GM21515 (cell line): ENCODE data around the gene KLHDC3.

Experiments
- ATAC-seq: cut with Tn5 transposase; IDR thresholded peaks from one replicate; pipeline ENCODE4 v1.9.1; 2021; ENCODE audit not compliant: unreplicated experiment

Gene KLHDC3, protein sequence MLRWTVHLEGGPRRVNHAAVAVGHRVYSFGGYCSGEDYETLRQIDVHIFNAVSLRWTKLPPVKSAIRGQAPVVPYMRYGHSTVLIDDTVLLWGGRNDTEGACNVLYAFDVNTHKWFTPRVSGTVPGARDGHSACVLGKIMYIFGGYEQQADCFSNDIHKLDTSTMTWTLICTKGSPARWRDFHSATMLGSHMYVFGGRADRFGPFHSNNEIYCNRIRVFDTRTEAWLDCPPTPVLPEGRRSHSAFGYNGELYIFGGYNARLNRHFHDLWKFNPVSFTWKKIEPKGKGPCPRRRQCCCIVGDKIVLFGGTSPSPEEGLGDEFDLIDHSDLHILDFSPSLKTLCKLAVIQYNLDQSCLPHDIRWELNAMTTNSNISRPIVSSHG

DNA sequence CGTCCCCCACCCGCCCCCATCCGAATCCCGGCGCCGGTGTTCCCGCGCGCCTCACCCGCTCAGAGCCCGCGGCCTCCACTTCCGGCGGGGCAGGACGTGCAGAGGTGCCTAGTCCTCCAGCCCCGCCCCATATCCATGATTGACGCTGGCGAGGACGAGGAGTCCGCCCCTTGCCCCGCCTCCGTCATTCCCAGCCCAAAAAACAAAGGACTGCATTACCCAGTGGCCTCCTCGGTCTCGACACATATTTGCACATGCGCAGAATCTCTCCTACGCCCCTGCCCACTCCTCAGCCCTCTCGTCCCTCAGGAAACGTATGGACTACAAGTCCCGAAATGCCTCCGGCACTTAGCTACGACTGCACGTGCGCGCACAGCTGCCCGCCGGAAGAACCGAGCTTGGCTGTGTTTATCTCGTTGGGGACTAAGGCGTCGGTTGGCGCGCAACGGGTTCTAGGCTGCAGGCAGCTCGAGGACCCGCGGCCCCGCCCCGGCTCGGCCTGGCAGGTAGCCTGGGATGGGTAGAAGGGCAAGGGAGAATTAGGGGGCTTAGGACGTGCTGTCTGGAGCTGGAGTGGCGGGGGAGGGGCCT is at the start of gene KLHDC3, which contains the start of gene MEA1:
Gene KLHDC3 (plus strand): TSS at position 407 of the 591 bp plus-strand sequence. CDS start 2,944 bp downstream, outside the sequence.
Gene MEA1 (minus strand): TSS at position 104 of the 591 bp plus-strand sequence. CDS start 133 bp downstream, outside the sequence.
- ATAC-seq, result peak; percentile 88

DNA sequence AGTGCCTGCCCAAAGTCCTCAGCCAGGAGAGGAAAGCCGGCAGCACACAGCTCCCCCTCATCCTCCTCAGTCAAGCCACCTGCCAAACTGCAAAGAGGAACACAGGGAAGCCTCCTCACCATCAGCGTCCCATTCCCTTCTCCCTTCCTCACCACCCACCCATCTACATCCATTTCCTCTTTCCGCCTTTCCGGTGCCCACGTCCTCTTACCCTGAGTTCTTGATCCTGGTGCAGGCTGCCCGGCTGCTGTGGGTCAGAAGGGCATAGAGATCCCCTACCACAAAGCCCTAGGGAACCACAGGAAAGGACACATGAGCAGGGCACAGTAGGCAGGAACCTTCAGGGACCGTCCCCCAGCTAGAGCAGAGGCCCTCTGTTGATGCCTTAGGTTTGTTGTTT is 47.5 kb upstream of the KLHDC3 start:
- ATAC-seq, result no peak

DNA sequence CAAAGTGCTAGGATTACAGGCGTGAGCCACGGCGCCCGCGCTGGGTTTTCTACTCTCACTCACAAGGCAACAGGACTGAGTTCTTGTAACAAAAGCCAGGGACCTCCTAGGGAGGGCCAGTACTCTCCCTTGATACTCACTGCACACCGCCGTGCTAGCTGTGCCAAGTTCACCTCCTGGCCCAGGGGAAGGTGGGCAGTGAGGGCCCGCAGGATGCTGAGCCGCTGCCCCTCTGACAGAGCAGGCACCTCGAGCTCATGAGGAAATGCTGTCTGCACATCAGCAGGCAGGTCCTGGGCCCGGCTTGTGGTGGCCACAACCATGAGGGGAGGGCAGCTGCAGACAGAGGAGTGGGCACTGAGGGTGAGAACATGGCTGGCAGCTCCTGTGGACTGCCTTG is 46.8 kb upstream of the KLHDC3 start:
- no peak for ATAC-seq

DNA sequence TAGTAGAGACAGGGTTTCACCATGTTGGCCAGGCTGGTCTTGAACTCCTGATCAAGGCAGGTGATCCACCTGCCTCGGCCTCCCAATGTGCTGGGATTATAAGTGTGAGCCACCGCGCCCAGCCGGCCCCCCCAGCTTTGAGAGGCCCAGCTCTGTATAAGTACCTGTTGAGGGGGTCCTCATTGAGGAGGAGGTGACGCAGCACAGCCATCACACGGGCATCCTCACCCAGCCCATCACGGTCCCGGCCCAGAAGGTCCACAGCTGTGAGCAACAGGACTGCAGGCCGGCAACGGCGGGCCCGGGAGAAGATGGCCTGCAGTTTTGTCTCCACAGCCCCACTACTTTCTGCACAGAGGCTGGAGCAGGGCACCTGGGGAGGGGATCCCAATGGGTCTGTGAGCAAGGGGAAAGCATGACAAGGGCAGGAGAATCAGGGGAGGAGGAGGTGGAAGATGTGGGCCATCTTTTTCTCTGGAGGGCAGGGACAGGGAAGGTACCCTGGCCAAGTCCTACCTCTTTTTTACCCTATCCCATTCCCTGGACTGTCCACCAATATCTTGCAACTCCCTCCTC is 45.8 kb upstream of the KLHDC3 start:
- ATAC-seq, result no peak

DNA sequence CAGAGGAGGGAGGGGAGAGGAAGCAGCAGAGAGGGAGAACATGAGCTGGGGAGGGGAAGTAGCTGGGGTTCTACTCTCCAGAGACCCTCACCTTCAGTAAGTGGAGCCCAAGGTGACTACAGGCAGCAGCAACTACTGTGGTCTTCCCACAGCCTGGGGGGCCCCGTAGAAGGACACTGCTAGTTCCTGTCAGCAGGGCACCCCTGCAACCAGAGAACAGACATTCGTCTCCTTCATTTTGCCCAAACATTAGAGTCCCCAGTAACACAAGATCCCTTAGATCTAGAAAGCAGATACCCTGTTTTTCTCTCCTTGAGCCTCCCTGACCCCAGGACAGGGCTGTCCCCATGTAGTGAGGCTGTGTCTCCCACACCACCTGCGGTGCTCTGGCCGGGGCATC is 45.3 kb upstream of the KLHDC3 start:
- ATAC-seq, result no peak

DNA sequence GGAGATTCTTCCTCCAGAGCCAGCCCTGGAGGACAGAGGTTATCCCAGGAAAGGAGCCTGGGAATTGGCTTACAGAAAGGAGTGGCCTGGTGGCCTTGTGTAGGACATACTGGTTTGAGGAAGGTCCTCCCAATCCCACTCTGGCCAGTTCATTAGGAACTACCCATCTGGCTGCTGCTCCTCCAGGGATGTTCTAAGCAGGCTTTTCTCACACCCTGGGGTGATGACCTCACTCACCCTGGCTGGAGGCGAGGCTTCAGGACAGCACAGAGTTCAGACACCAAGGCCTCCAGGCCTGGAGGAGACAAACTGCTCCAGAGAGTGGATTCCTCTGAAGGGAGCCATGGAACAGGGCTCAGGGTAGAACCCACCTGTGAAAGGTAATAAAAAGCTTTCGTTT is 44.6 kb upstream of the KLHDC3 start:
- ATAC-seq, result no peak

DNA sequence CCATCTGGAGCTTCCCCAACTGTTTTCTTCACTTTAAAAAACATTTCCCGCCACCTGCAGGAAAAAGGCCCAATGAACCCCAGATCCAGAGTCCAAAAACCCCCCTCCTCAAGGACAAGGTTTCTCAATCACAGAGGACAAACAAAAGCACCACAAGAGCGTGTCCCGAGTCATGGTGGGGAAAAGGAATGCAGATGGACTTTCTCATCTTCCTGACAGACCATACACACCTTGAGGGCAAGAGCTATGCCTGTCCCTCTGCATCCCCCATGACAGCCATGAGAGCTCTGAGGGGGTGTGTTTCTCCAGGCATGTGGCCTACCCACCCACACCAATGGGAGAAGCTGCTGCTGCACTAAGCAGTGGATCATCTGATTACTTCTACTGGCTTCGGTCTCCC is 44.1 kb upstream of the KLHDC3 start:
- no peak for ATAC-seq

DNA sequence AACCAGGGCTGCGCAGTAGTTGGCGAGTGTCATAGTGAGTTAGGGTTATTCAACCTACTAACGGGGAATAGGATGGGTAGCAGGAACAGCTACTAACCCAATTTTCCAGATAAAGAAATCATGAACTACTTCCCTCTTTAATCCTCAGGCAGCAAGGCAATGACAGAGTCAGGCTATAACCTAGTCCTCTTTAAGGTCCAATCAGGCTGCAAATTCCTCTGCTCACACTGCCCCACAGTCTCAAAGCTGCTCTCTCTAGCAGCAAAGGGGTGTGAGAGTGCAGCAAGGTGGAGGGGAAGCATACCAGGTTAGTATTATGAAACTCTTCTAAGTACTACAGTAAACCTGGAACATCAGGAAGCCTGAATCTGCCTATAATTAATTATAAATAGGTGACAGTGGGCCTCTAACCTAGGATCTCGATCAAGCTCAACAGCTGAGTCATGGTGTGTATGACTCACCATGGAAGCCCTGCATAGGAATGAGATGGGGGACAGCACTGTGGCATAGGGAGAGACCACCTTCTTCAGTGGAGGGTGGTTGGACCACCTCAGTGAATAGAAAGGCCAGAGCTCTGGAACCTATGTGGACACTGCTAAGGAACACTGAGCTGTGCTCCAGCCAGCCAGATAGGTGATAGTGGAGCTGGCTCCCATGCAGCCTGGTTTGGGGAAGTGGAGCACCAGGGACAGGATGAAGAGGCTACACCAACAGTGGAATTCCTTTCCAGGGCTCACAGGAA is 43.0 kb upstream of the KLHDC3 start:
- ATAC-seq, result no peak

DNA sequence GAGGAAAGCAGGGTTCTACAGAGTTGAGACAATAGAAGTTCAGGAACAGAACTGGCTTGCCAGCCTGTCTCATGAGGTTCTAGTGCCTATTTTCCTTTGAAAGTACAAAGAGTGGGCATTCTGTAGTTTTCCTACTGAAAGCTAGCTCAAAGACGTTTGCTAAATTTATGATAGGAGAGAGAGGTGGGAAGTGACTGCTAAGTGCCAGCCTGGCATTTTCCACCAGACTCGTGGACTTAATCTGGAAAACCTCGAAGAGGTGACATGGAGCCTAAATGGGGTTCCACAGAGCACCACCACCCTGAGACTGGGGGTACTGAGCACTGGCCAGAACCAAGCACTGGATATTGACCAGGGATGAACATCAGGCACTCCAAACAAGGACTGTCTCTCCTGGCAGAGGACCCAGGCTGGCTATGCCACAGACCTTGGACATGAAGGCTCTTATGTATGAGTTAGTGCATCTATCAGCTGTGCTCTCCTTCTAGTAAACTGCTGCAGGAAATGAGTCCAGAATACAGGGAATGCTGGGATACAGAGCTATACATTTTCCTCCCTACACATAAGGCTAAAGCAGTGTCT is 42.2 kb upstream of the KLHDC3 start:
- ATAC-seq, result no peak

DNA sequence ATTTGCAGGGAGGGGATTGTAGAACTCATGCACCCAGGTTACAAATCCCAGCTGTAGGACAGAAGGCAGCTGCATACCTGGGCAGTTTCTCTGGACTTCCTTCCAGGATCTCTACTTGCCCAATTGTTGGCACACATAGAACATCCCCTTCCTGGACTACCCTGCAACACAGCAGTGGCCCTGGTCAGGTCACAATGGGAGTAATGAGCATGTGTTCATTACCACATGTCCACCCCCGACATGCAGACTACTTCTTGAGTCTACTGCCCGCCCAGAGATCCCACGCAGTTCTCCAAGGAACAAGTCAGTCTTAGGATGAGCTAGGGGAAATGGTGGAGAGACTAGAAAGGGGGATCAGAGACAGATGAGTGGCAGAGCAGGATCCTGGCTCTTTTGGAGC is 40.1 kb upstream of the KLHDC3 start:
- ATAC-seq, result no peak

DNA sequence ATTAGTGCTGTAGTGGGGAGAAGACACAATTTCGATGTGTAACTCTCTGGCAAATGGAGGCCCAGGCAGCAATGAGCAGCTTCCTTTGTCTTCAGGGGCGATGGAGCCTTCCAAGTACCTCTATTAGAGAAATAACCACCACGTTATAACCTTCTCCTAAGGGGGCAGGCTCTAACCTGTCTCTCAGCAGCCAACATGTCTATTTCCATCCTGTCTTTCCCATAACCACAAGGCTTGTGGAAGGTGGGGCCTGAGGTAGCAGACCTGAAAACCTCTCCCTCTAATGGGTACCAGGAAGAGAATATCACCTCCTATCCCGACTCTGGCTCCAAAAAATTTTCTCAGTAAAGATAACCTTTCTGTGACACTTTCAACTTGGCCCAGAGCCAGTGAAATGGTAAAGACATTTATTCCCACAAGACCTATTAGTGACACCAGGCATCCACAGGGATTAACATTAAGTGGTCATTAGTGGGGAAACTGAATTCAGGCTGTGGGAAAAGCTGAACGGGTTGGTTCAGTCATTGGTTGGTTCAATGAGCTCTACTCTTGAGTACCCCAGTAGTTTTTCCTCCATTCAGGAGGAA is 39.0 kb upstream of the KLHDC3 start:
- ATAC-seq, result no peak

DNA sequence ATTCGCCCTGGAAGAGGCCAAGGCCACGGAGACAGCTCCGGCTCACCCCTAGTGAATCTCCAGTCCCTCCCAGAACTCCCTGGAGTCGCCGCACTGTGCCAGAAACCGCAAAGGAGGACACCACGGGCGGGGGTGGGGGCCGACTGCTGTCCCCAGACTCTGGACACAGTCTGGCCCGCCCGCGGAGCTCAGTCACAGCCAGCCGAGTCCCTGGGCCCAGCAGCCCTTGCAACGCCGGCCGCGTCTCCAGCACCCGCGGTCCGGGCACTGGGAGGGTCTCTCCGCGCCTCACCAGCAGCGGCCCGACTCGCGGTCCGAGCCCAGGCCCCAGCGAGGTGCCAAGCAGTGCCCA is 35.6 kb upstream of the KLHDC3 start:
- no peak for ATAC-seq

DNA sequence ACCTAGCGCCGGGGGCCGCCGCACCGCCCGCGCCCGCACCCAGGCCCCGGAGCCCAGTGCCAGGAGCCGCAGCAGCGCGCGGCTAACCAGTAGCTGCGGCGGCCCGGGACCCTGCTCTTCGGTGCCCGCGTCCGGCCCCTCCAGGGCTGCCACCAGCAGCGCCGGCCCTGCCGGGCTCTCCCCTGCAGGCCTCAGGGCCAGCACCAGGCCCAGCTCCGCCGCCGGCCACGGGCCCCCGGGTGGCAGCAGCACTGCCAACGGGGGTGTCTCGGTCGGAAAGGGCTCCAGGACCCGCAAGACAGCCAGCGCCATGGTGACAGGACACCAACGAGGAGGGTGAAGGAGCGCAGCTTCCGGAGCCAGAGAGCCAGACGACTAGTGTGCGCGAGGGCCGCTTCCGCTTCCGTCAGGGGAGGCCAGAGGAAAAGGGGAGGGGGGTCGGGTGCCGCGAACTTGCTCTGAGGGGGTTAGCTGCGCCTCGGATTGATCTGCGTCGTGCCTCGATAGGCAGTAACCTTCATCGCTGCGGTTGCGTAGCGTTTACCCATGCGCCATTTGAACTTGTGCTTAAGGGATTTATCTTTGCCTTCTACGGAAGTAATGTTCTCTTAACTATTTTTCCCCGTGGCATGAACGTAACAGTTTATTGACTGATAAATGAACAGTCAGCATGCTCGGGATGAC is 35.1 kb upstream of the KLHDC3 start, which contains the start of gene PEX6:
Gene PEX6 (minus strand): TSS at position 343 of the 684 bp plus-strand sequence. CDS start 31 bp downstream, at position 312.
- peak; percentile 89 for ATAC-seq

DNA sequence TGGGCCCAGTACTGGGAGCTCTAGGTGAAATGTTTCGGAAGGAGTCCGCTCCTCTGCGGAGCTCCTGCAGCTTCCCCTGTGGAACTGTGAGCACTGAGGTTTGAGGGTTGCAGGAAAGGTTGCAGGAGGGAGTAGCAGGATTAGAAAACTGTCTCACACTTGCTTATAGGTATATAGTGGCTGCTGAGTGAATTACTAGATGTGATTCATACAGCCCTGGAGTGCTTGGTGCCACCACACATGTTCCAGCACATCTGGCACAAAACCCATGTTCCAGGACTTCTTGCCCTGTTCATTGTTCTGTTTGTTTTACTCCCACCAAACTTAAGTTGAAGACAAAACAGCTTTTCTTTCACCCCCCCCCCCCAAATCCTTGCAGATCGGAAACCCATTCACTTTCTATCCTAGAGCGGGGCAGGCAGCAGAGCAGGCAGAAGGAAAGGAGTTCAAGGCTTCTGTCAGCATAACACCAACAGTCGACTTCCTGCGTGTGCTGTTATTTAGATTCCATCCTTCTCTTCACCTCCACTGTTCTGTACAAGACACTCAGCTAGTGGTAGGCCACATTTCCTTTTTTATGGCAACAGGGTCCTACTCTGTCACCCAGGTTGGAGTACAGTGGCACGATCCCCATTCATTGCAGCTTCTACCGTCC is 34.4 kb upstream of the KLHDC3 start:
- ATAC-seq, result peak; percentile 6

DNA sequence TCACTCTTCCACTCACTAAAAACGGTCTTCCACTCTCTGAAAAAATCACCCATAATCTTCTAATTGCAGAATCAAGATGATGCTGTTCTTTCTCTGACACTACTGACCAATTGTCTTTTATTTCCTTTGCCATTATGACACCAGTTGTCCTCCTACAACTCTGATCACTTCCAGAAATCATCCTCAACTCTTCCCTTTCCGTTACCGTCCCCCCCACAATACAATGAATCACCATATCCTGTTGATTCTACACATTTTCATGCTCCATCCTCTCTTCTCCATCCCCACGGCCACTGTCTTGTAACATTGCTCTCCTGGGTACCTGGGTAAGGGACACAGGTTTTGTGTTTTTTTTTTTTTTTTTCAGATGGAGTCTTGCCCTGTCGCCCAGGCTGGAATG is 32.2 kb upstream of the KLHDC3 start:
- ATAC-seq, result no peak

DNA sequence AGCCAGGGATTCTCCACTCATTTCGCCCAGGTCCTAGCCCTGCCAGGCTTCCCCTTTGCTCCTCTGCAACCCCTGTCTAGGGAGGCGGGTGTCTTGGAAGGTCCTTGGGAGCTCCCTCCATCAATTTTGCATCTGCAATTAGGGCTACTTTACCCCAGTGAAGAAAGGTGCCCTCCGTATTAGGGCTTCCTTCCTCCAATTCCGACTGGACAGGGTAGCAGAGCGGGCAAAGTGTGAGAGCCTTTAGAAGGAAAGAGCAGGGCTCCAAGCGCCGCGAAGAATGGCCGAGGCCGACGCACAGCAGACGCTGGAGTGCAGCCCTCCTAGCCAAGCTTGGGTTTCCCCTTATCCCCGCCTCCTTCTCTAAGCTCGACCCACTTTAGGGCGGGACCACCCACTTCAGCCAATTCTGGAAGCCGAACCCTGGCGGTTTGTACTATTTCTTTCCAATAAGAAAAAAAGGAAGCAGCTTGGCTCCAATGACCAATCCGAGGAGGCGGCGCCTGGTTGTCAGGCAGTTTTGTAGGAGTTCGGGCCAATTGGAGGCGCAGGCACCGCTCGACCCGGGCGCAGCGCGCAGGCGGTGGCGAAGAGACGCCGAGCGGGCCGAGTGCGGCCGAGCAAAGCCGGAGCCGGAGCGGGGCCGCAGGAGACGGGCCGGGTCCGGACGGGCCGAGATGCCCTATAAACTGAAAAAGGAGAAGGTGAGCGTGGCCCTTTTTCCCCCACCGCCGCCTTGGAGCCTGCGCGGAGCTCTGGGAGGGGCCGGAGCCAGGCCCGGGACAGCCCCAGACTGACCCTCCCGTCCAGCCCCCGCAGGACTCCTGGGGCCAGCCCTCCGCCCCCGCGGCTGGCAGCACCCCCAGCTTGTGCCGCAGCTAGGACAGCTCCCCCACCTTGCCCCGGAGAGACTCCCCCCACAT is 29.8 kb upstream of the KLHDC3 start, which contains the start of gene PPP2R5D:
Gene PPP2R5D (plus strand): TSS at position 570 of the 923 bp plus-strand sequence. CDS start 108 bp downstream, at position 678.
- peak; percentile 90 for ATAC-seq

DNA sequence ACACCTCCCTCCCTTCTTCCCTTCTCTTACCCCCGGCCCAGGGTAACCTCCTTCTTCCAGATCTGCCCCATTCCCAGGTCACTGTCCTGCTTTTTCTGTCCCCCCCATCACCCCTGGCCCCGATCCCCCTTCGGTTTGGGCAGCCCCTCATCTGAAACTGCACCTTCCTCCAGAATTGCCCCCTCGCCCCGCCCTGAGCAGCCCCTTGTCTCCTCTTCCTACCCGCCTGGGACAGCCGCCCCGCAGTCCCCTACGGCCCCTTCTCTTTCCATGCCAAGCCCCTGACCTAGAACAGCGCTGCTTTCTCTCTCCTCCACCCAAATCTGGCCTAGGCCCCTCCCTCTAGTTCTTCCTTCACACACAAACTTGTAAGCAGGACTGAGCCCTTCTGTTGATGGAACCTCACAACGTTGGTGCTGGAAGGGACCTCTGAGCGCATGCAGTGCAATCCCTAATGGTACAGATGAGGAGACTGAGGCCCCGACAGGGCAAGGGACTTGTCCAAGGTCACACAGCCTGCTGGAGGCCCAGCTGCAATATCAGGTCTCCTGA is 29.0 kb upstream of the KLHDC3 start:
- ATAC-seq, result no peak
